IMR-90 (cell line): ENCODE measurements around the gene SLC2A1. TPM values are rescaled to one million over a fixed set of nuclear protein-coding genes. Genes with fewer than 3 reads are reported as not detected.

Experiments
- ATAC-seq: fragments of 200-7000 bp; cut with Tn5 transposase; 2 replicates; pipeline ENCODE4 v1.9.1; 2020; ENCODE audit warnings: low read depth, mild to moderate bottlenecking, moderate library complexity
- BruUV-seq: library from RNA; stranded (reverse); fragments of 400-500 nt; replicated peaks from 2 replicates; lab custom pipeline; 2021; lab: Mats Ljungman, UMichigan
- CTCF ChIA-PET: fragments of 300-600 bp; formaldehyde crosslinking; extraction: SDS; loops from one replicate; lab custom pipeline; 2021; ENCODE audit warnings: antibody characterized with exemption; lab: Yijun Ruan, JAX
- POLR2A ChIA-PET: fragments of 300-600 bp; sonication (Branson Sonifier 250); formaldehyde crosslinking; loops from one replicate; lab custom pipeline; 2022; ENCODE audit warnings: antibody characterized with exemption; ENCODE audit not compliant: unreplicated experiment; lab: Charles Lee
- DNase-seq: peaks from one replicate; pipeline ENCODE4 v3.0.0; 2013
- H2AFZ ChIP-seq: replicated peaks from 2 replicates; pipeline ENCODE3; 2013; ENCODE audit warnings: low read length, mild to moderate bottlenecking; ENCODE audit not compliant: poor library complexity
- H2AK5ac ChIP-seq: 2 replicates; pipeline ENCODE4 v1.6.1; 2013; ENCODE audit warnings: low read depth, low read length, inconsistent platforms
- H2AK9ac ChIP-seq: replicated peaks from 2 replicates; pipeline ENCODE3; 2013; ENCODE audit warnings: mild to moderate bottlenecking, low read depth, low read length, moderate library complexity; ENCODE audit not compliant: poor library complexity
- H2BK120ac ChIP-seq: 2 replicates; pipeline ENCODE4 v1.6.1; 2013; ENCODE audit warnings: low read depth, low read length, inconsistent platforms
- H2BK15ac ChIP-seq: 3 replicates; pipeline ENCODE4 v1.6.1; 2013; ENCODE audit warnings: low read depth, low read length, inconsistent platforms
- H2BK20ac ChIP-seq: 2 replicates; pipeline ENCODE4 v1.6.1; 2013; ENCODE audit warnings: low read depth, mild to moderate bottlenecking, inconsistent platforms, low read length, moderate library complexity
- H2BK5ac ChIP-seq: 2 replicates; pipeline ENCODE4 v1.6.1; 2013; ENCODE audit warnings: mild to moderate bottlenecking, low read depth, low read length, inconsistent platforms; ENCODE audit not compliant: poor library complexity, severe bottlenecking
- H3K14ac ChIP-seq: replicated peaks from 2 replicates; pipeline ENCODE4 v1.6.1; 2013; ENCODE audit warnings: low read depth, low read length, inconsistent platforms
- H3K18ac ChIP-seq: 2 replicates; pipeline ENCODE4 v1.6.1; 2013; ENCODE audit warnings: low read depth, low read length, control low read depth
- H3K23ac ChIP-seq: 2 replicates; pipeline ENCODE4 v1.6.1; 2013; ENCODE audit warnings: low read depth, low read length, inconsistent platforms
- H3K27ac ChIP-seq: 2 replicates; pipeline ENCODE4 v1.5.1; 2013; ENCODE audit warnings: mild to moderate bottlenecking, control low read depth, low read length; ENCODE audit not compliant: insufficient read depth
- H3K27me3 ChIP-seq: 2 replicates; pipeline ENCODE4 v1.6.1; 2013; ENCODE audit warnings: low read length; ENCODE audit not compliant: control insufficient read depth, insufficient read depth
- H3K36me3 ChIP-seq: 2 replicates; pipeline ENCODE4 v1.6.1; 2013; ENCODE audit warnings: low read length, mixed read lengths; ENCODE audit not compliant: control insufficient read depth, insufficient read depth
- H3K4ac ChIP-seq: 2 replicates; pipeline ENCODE4 v1.6.1; 2013; ENCODE audit warnings: low read depth, low read length, inconsistent platforms
- H3K4me1 ChIP-seq: 2 replicates; pipeline ENCODE4 v1.6.1; 2013; ENCODE audit warnings: low read length, mixed read lengths; ENCODE audit not compliant: control insufficient read depth, insufficient read depth
- H3K4me2 ChIP-seq: 2 replicates; pipeline ENCODE4 v1.6.1; 2013; ENCODE audit warnings: low read depth, mild to moderate bottlenecking, control low read depth, low read length, moderate library complexity
- H3K4me3 ChIP-seq: 2 replicates; pipeline ENCODE4 v1.5.1; 2013; ENCODE audit warnings: low read depth, mild to moderate bottlenecking, control low read depth, low read length, moderate library complexity; ENCODE audit not compliant: insufficient read depth
- H3K56ac ChIP-seq: 2 replicates; pipeline ENCODE4 v1.6.1; 2013; ENCODE audit warnings: low read length, inconsistent platforms; ENCODE audit not compliant: insufficient read depth; ENCODE audit errors: extremely low read depth
- H3K79me1 ChIP-seq, 2 experiments: 2 replicates each; pipeline ENCODE4 v1.6.1; 2013; ENCODE audit warnings: low read length in 2 of 2, inconsistent platforms in 1 of 2, low read depth in 1 of 2
- H3K9ac ChIP-seq: 2 replicates; pipeline ENCODE4 v1.6.1; 2013; ENCODE audit warnings: low read depth, low read length, control low read depth
- H3K9me1 ChIP-seq: 2 replicates; pipeline ENCODE4 v1.6.1; 2013; ENCODE audit warnings: low read length, inconsistent platforms; ENCODE audit not compliant: insufficient read depth
- H3K9me3 ChIP-seq: 2 replicates; pipeline ENCODE4 v1.6.1; 2013; ENCODE audit warnings: low read length; ENCODE audit not compliant: control insufficient read depth, insufficient read depth
- H4K20me1 ChIP-seq: 2 replicates; pipeline ENCODE4 v1.6.1; 2013; ENCODE audit warnings: low read length, inconsistent platforms; ENCODE audit not compliant: insufficient read depth
- H4K5ac ChIP-seq: 2 replicates; pipeline ENCODE4 v1.6.1; 2013; ENCODE audit warnings: mild to moderate bottlenecking, low read depth, low read length, control low read depth
- H4K8ac ChIP-seq, 2 experiments: 2 replicates each; pipeline ENCODE4 v1.6.1; 2013; ENCODE audit warnings: low read depth in 2 of 2, low read length in 2 of 2, control low read depth in 1 of 2, inconsistent platforms in 1 of 2
- H4K91ac ChIP-seq: 2 replicates; pipeline ENCODE4 v1.6.1; 2013; ENCODE audit warnings: low read depth, low read length, inconsistent platforms; ENCODE audit not compliant: insufficient read depth
- BHLHE40 ChIP-seq: fragments of 150-350 bp; IDR thresholded peaks from 2 replicates; pipeline ENCODE4 v1.6.1; 2016; ENCODE audit warnings: mild to moderate bottlenecking, low read depth, low read length
- CEBPB ChIP-seq: IDR thresholded peaks from 2 replicates; pipeline ENCODE4 v1.6.1; 2012; ENCODE audit warnings: low read depth, low read length, improper control_type of control experiment
- CHD1 ChIP-seq: IDR thresholded peaks from 2 replicates; pipeline ENCODE4 v1.6.1; 2012; ENCODE audit warnings: low read depth, low read length, improper control_type of control experiment
- FOS ChIP-seq: fragments of 150-350 bp; IDR thresholded peaks from 2 replicates; pipeline ENCODE4 v1.6.1; 2016; ENCODE audit warnings: low read depth, low read length
- MAFK ChIP-seq: IDR thresholded peaks from 2 replicates; pipeline ENCODE4 v1.6.1; 2012; ENCODE audit warnings: low read depth, low read length, improper control_type of control experiment
- MAZ ChIP-seq: IDR thresholded peaks from 2 replicates; pipeline ENCODE4 v1.6.1; 2012; ENCODE audit warnings: low read depth, mild to moderate bottlenecking, low read length, improper control_type of control experiment, moderate library complexity, borderline replicate concordance
- MXI1 ChIP-seq: IDR thresholded peaks from 2 replicates; pipeline ENCODE4 v1.6.1; 2012; ENCODE audit warnings: low read depth, mild to moderate bottlenecking, low read length, moderate library complexity, borderline replicate concordance
- NFE2L2 ChIP-seq: fragments of 150-350 bp; IDR thresholded peaks from 2 replicates; pipeline ENCODE4 v1.6.1; 2016; ENCODE audit warnings: low read depth, mild to moderate bottlenecking, low read length
- RAD21 ChIP-seq: IDR thresholded peaks from 2 replicates; pipeline ENCODE4 v1.6.1; 2012; ENCODE audit warnings: low read length, improper control_type of control experiment
- RCOR1 ChIP-seq: IDR thresholded peaks from 2 replicates; pipeline ENCODE4 v1.6.1; 2012; ENCODE audit warnings: mild to moderate bottlenecking, low read length, improper control_type of control experiment; ENCODE audit not compliant: insufficient replicate concordance
- SMC3 ChIP-seq: fragments of 150-350 bp; IDR thresholded peaks from 2 replicates; pipeline ENCODE4 v1.6.1; 2016; ENCODE audit warnings: low read depth, mild to moderate bottlenecking, antibody characterized with exemption, low read length, moderate library complexity
- WGBS, 2 experiments: methylation state at CpG; one replicate each; pipeline versions ENCODE4 v1.1.5 to v1.1.7; 2013; ENCODE audit warnings: missing lambda C conversion rate in 2 of 2; ENCODE audit not compliant: insufficient read length in 1 of 2; ENCODE audit errors: extremely low coverage in 2 of 2; 5-methylcytosine and 5-hydroxymethylcytosine counted together
- dilution Hi-C: fragments of 300-500 bp; cut with HindIII; formaldehyde crosslinking; loops from one replicate; pipeline ENCODE4 v1.14.3; 2018; ENCODE audit warnings: low sequenced_read_pairs; ENCODE audit not compliant: unreplicated experiment
- in situ Hi-C: fragments of 300-500 bp; cut with MboI; formaldehyde crosslinking; loops from 3 replicates; pipeline ENCODE4 v1.14.3; 2019; ENCODE audit warnings: low sequenced_read_pairs, inconsistent platforms, mixed read lengths
- intact Hi-C: fragments of 100-400 bp; cut with micrococcal nuclease; formaldehyde crosslinking; loops from 2 replicates; pipeline ENCODE4 v1.10.0; 2022
- polyA plus RNA-seq, 3 experiments: library from polyadenylated mRNA; depleted of rRNA; stranded (reverse); fragments of >200 nt; gene quantifications; 2 replicates each; pipeline ENCODE4 v1.2.3, GENCODE V29; 2012; ENCODE audit warnings: low replicate concordance in 1 of 3
- total RNA-seq: library from RNA; depleted of rRNA; stranded (reverse); fragments of >200 nt; gene quantifications from 2 replicates; pipeline ENCODE4 v1.2.3, GENCODE V29; 2012
- TF ChIP-seq, protein P1 (sequence below): conservative IDR thresholded peaks from 2 replicates; pipeline ENCODE4 v1.5.1; 2012; ENCODE audit warnings: mild to moderate bottlenecking, low read depth, low read length, improper control_type of control experiment
- TF ChIP-seq, protein P2 (sequence below): fragments of 150-350 bp; IDR thresholded peaks from 2 replicates; pipeline ENCODE4 v1.6.1; 2016; ENCODE audit warnings: low read depth, mild to moderate bottlenecking, low read length, moderate library complexity, borderline replicate concordance
- TF ChIP-seq, protein P3 (sequence below): fragments of 150-350 bp; IDR thresholded peaks from 2 replicates; pipeline ENCODE4 v1.6.1; 2017; ENCODE audit warnings: mild to moderate bottlenecking, antibody characterized with exemption, low read length, low read depth

The SLC2A1 gene
- total and polyA plus RNA-seq, 2 of the 4 experiments (the other 2 are of a cell fraction): 200 to 395 TPM

DNA sequence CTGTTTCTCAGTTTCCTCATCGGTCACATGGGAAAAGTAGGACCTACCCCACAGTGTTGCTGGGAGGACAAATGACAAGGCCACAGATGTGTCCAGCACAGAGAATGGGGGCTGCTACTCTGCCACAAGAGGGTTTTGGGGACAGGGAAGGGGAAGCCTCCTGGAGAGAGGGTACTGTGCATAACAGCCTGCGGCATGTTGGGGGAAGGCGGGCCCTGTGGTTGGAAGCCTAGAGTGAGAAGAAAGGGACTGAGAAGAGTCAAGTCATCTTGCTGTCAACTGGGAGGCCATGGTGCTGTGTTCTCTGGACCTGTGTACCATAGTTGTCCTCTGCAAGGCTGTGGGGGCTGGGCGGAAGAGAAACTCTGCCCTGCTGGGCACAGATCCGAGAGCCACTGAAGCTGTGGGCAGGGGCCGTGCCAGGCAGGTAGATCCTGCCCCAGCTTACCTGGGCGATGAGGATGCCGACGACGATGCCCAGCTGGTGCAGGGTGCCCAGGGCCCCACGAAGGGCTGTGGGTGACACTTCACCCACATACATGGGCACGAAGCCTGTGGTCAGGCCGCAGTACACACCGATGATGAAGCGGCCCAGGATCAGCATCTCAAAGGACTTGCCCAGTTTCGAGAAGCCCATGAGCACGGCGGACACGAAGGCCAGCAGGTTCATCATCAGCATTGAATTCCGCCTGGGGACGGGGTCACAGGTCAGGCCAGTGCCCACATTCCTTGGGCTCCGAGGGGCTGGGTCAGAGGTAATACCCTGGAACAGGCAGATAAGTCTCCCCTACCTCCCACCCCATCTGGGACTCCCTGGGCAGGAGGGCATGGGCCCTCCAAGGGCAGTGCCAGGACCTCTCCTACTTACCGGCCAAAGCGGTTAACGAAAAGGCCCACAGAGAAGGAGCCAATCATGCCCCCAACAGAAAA is 28.2 kb downstream of the SLC2A1 start:
- Histone ChIP-seq H2BK20ac (no peak overlapping the region), H2AK9ac (peak overlapping the region; percentile 58), H2BK120ac (no peak overlapping the region), H3K4me3 (no peak overlapping the region), H3K36me3 (peaks cover 93% of the 10 kb centered on the region), H3K9me1 (peaks cover 30% of the 10 kb centered on the region), H3K18ac (no peak overlapping the region), H3K79me1 (peaks cover 49 to 87% of the 10 kb centered on the region in 2 experiments), H3K23ac (no peak overlapping the region), H4K5ac (no peak overlapping the region), H3K4me1 (peaks cover 17% of the 10 kb centered on the region), H3K14ac (no peak overlapping the region), H3K56ac (no peak overlapping the region), H2AK5ac (no peak overlapping the region), H4K91ac (no peak overlapping the region), H3K27me3 (no peaks in the 10 kb centered on the region), H3K4me2 (no peak overlapping the region), H2AFZ (no peak overlapping the region), H4K8ac (no peak overlapping the region), H3K9ac (no peak overlapping the region), H3K27ac (no peak overlapping the region), H3K9me3 (no peaks in the 10 kb centered on the region), H2BK15ac (no peak overlapping the region), H2BK5ac (no peak overlapping the region), H4K20me1 (peaks cover 69% of the 10 kb centered on the region), H3K4ac (no peak overlapping the region)
- POLR2A ChIA-PET: no interaction called here
- DNase-seq (no peak), ATAC-seq (no peak)
- 98% methylated on average over 20 of the region's 25 CpGs; no CpG with 5 or more reads in 1 of the 2 experiments for whole genome bisulfite sequencing, 2 experiments
- no TSS peak for BruUV-seq
- in situ Hi-C loops (no loop called here), dilution Hi-C loops (no loop called here), intact Hi-C loops (loop anchor here (1.0 kb wide), 1 partner anchor 143 kb away; no protein-coding TSS in a partner anchor)
- CTCF ChIA-PET: no interaction called here
- no peak for TF ChIP-seq RCOR1
- TF ChIP-seq NFE2L2: no peak
- no peak for TF ChIP-seq MXI1
- no peak for TF ChIP-seq FOS
- no peak for TF ChIP-seq MAZ
- TF ChIP-seq SMC3: no peak
- no peak for TF ChIP-seq CHD1
- TF ChIP-seq, protein P1, sequence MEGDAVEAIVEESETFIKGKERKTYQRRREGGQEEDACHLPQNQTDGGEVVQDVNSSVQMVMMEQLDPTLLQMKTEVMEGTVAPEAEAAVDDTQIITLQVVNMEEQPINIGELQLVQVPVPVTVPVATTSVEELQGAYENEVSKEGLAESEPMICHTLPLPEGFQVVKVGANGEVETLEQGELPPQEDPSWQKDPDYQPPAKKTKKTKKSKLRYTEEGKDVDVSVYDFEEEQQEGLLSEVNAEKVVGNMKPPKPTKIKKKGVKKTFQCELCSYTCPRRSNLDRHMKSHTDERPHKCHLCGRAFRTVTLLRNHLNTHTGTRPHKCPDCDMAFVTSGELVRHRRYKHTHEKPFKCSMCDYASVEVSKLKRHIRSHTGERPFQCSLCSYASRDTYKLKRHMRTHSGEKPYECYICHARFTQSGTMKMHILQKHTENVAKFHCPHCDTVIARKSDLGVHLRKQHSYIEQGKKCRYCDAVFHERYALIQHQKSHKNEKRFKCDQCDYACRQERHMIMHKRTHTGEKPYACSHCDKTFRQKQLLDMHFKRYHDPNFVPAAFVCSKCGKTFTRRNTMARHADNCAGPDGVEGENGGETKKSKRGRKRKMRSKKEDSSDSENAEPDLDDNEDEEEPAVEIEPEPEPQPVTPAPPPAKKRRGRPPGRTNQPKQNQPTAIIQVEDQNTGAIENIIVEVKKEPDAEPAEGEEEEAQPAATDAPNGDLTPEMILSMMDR: no peak
- TF ChIP-seq, protein P2, sequence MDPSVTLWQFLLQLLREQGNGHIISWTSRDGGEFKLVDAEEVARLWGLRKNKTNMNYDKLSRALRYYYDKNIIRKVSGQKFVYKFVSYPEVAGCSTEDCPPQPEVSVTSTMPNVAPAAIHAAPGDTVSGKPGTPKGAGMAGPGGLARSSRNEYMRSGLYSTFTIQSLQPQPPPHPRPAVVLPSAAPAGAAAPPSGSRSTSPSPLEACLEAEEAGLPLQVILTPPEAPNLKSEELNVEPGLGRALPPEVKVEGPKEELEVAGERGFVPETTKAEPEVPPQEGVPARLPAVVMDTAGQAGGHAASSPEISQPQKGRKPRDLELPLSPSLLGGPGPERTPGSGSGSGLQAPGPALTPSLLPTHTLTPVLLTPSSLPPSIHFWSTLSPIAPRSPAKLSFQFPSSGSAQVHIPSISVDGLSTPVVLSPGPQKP: no peak
- no peak for TF ChIP-seq RAD21
- TF ChIP-seq, protein P3, sequence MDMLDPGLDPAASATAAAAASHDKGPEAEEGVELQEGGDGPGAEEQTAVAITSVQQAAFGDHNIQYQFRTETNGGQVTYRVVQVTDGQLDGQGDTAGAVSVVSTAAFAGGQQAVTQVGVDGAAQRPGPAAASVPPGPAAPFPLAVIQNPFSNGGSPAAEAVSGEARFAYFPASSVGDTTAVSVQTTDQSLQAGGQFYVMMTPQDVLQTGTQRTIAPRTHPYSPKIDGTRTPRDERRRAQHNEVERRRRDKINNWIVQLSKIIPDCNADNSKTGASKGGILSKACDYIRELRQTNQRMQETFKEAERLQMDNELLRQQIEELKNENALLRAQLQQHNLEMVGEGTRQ: no peak
- TF ChIP-seq BHLHE40: no peak
- no peak for TF ChIP-seq MAFK
- TF ChIP-seq CEBPB: no peak
